OCI-LY7 (cell line): ENCODE measurements around the gene MID1.

Experiments used
- EZH2phosphoT487 ChIP-seq: fragments of 200-600 bp; sonication (generic); IDR thresholded peaks from 2 replicates; pipeline ENCODE4 v1.6.1; 2018; ENCODE audit warnings: low read depth, borderline replicate concordance, mild to moderate bottlenecking, mixed run types, antibody characterized with exemption, low read length, moderate library complexity, mixed read lengths
- TF ChIP-seq, protein P1 (sequence below): fragments of 200-600 bp; sonication (generic); conservative IDR thresholded peaks from 2 replicates; pipeline ENCODE4 v1.5.1; 2014; ENCODE audit warnings: mild to moderate bottlenecking, antibody characterized with exemption, low read length, moderate library complexity, mixed read lengths

DNA sequence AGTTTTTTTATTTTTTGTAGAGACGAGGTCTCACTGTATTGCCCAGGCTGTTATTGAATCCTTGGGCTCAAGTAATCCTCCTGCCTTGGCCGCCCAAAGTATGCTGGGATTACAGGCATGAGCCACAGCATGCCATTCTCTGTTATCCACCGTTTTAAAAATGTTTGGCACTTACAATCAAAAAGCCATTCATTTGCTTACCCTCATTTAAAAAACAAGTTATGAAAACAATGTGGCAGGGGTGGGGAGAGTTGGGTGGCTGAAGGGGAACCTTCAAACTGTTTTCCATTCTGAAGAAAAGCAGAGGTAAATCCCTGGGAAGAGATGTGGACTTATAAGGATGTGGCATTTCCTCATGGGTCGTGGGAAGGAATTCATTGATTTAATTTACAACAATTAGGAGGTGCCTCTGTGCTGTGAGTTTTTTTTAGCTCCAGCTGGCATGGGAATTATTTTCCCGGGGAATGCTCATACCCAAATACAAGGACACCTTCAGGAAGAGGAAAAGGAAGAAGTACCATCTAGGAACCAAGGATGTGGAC lies 103.5 kb downstream of the MID1 start:
- TF ChIP-seq, protein P1, sequence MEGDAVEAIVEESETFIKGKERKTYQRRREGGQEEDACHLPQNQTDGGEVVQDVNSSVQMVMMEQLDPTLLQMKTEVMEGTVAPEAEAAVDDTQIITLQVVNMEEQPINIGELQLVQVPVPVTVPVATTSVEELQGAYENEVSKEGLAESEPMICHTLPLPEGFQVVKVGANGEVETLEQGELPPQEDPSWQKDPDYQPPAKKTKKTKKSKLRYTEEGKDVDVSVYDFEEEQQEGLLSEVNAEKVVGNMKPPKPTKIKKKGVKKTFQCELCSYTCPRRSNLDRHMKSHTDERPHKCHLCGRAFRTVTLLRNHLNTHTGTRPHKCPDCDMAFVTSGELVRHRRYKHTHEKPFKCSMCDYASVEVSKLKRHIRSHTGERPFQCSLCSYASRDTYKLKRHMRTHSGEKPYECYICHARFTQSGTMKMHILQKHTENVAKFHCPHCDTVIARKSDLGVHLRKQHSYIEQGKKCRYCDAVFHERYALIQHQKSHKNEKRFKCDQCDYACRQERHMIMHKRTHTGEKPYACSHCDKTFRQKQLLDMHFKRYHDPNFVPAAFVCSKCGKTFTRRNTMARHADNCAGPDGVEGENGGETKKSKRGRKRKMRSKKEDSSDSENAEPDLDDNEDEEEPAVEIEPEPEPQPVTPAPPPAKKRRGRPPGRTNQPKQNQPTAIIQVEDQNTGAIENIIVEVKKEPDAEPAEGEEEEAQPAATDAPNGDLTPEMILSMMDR: no peak
- TF ChIP-seq EZH2phosphoT487: no peak
